Transverse colon (tissue), 4 donors: ENCODE measurements around the gene GOLGA1.

Source experiments
- CTCF ChIP-seq, 5 experiments: fragments of 200-600 bp in 3 of 5; fragments of 450-650 bp in 2 of 5; sonication (generic) in 3 of 5; IDR thresholded peaks; 1 replicate in 2 of 5; 2 replicates in 3 of 5; pipeline ENCODE4 v1.5.1; 2016 to 2017; ENCODE audit warnings: antibody characterized with exemption in 5 of 5, inconsistent platforms in 3 of 5, mild to moderate bottlenecking in 2 of 5, moderate library complexity in 1 of 5
- EP300 ChIP-seq: sonication (generic); formaldehyde crosslinking; IDR thresholded peaks from one replicate; pipeline ENCODE4 v1.6.1; 2017; ENCODE audit warnings: antibody characterized with exemption, low read depth
- POLR2A ChIP-seq: fragments of 450-650 bp; IDR thresholded peaks from one replicate; pipeline ENCODE4 v1.6.1; 2016; ENCODE audit warnings: antibody characterized with exemption, mild to moderate bottlenecking, moderate library complexity
- POLR2AphosphoS5 ChIP-seq, 3 donors: sonication (generic); formaldehyde crosslinking; IDR thresholded peaks; one replicate each; pipeline ENCODE4 v1.6.1; 2016; ENCODE audit warnings: antibody characterized with exemption in 3 of 3

DNA sequence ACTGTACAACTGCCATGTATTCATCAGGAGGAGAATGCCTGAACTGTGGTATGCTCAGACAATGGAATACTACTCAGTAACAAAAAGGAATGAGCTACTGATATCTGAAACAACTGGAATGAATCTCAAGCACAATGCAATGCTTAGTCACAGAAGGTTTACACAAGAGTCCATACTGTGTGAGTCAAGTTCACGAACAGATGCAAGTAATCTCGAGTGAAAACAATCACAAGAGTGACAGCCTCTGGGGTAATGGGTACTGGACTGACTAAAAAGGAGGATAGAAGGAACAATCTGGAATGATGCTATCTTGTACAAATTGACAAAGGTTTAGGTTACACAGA, 19.5 kb upstream of the GOLGA1 start:
- TF ChIP-seq CTCF (IDR thresholded peaks at IDR 0.05) (no peak), POLR2A (no peak), POLR2AphosphoS5 (IDR thresholded peaks at IDR 0.05) (no peak), EP300 (no peak)
